K562 (cell line): Measurements from ENCODE around the gene KPNA3. TPM values are rescaled to one million over a fixed set of nuclear protein-coding genes. Genes with fewer than 3 reads are reported as not detected.

Experiments
- CREB1 ChIP-seq, 2 experiments: sonication (generic) in 1 of 2; formaldehyde crosslinking in 1 of 2; IDR thresholded peaks; 2 replicates each; pipeline versions ENCODE4 v1.6.1 to v1.8.0; 2012 to 2022; ENCODE audit warnings: inconsistent platforms in 1 of 2, mild to moderate bottlenecking in 1 of 2, missing genetic modification reagents in 1 of 2, moderate library complexity in 1 of 2
- GABPB2 ChIP-seq: fragments of 250-450 bp; sonication (Bioruptor Pico); conservative IDR thresholded peaks from 2 replicates; pipeline ENCODE4 v1.5.1; 2021; ENCODE audit warnings: mild to moderate bottlenecking
- MBD2 ChIP-seq: sonication (generic); IDR thresholded peaks from 2 replicates; pipeline ENCODE4 v1.6.1; 2016; ENCODE audit warnings: low read depth, borderline replicate concordance
- NCOA2 ChIP-seq, 2 experiments: fragments of 450-650 bp; IDR thresholded peaks; 2 replicates each; pipeline ENCODE4 v1.6.1; 2018; ENCODE audit warnings: mild to moderate bottlenecking in 2 of 2, moderate library complexity in 1 of 2; ENCODE audit not compliant: partially characterized antibody in 2 of 2
- PCBP1 ChIP-seq: fragments of 200-400 bp; formaldehyde crosslinking; IDR thresholded peaks from 2 replicates; pipeline ENCODE4 v1.6.1; 2018; ENCODE audit warnings: mild to moderate bottlenecking, low read depth, low read length; ENCODE audit not compliant: poor library complexity, severe bottlenecking
- PHB2 ChIP-seq: fragments of 450-650 bp; IDR thresholded peaks from 2 replicates; pipeline ENCODE4 v1.6.1; 2017; ENCODE audit warnings: low read depth
- POLR2A ChIP-seq: fragments of 450-650 bp; conservative IDR thresholded peaks from 2 replicates; pipeline ENCODE4 v1.6.1; 2016
- POLR2AphosphoS2 ChIP-seq: IDR thresholded peaks from 2 replicates; pipeline ENCODE4 v1.6.1; 2012; ENCODE audit warnings: low read length, improper control_type of control experiment
- RAD51 ChIP-seq: fragments of 450-650 bp; IDR thresholded peaks from 2 replicates; pipeline ENCODE4 v1.7.1; 2016; ENCODE audit warnings: low read depth, mild to moderate bottlenecking, borderline replicate concordance
- polyA plus RNA-seq, 8 experiments: library from polyadenylated mRNA; depleted of rRNA in 4 of 8; stranded (reverse) in 5 of 8; unstranded in 3 of 8; fragments of >200 nt; fragmentation: Nextera tagmentation in 2 of 8; fragmentation: Illumina TruSeq in 1 of 8; extraction: Ambion mirVana in 2 of 8; extraction: Trizol in 1 of 8; gene quantifications; 2 replicates each; pipeline versions ENCODE4 v1.2.1 to v1.2.3, GENCODE V29; 2011 to 2014; ENCODE audit warnings: inconsistent platforms in 1 of 8, missing spikeins in 1 of 8
- total RNA-seq, 7 experiments: library from RNA; depleted of rRNA in 6 of 7; stranded (reverse); fragments of >200 nt in 6 of 7; fragmentation: Illumina TruSeq in 2 of 7; extraction: Trizol in 2 of 7; gene quantifications; 2 replicates each; pipeline versions ENCODE4 v1.2.1 to v1.2.3, GENCODE V29; 2011 to 2021; ENCODE audit warnings: low replicate concordance in 1 of 7
- TF ChIP-seq, protein P1 (sequence below), 2 experiments: IDR thresholded peaks in 1 of 2; conservative IDR thresholded peaks in 1 of 2; 2 replicates each; pipeline ENCODE4 v1.6.1; 2016; ENCODE audit warnings: low read depth in 2 of 2, mild to moderate bottlenecking in 1 of 2, missing compliant biosample characterization in 1 of 2, missing genetic modification characterization in 1 of 2, moderate library complexity in 1 of 2
- TF ChIP-seq, protein P2 (sequence below): fragments of 450-650 bp; IDR thresholded peaks from 2 replicates; pipeline ENCODE4 v1.6.1; 2016; ENCODE audit warnings: missing biosample characterization, missing genetic modification characterization
- TF ChIP-seq, protein P3 (sequence below): fragments of 250-450 bp; sonication (Bioruptor Pico); IDR thresholded peaks from 2 replicates; pipeline ENCODE4 v1.4.0; 2020
- TF ChIP-seq, protein P4 (sequence below): sonication (generic); formaldehyde crosslinking; IDR thresholded peaks from 2 replicates; pipeline ENCODE4 v1.4.0; 2020; ENCODE audit warnings: mild to moderate bottlenecking, missing genetic modification reagents

KPNA3 gene
- total and polyA plus RNA-seq, 9 of the 15 experiments (the other 6 are each of a cell fraction or from before 2014, with no cell fraction given) = 8.5 to 23.4 (median 15.7) TPM

DNA sequence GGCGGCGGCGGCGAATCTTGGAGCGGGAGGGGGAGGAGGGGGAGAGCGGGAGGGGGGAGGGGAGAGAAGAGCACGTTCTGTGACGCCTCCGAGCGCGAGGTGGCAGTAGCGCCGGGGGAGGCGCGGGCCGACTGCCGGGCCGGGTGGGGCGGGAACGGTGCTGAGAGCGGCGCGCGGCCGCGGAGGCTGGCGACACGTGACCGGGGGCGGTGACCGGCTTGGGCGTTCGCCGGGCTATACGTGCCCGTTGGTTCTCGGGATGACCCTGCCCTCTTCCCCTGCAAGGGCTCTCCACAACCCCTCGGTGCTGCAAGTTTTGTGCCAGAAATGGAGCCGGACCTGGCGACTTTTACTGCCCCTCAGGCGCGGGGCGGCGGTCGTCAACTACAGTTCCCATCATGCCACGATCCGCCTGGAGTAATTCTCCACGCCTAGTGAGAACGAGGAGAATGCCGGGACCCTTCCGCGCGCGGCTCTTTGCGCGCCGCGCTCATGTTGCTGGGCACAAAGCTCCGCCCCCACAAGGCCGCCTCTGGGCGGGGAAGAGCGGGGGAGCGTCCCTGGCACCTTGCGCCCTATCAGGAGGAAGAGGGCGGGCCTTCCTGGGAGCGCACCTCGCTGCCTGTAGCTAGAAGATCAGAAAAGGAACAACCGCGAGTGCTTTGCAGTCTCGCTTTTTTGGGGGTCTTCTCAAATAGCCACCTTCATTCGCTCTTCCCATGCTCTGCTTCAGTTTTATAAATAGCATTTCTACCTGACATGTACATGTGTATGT lies at the start of gene KPNA3 (continued):
- TF ChIP-seq, protein P1, sequence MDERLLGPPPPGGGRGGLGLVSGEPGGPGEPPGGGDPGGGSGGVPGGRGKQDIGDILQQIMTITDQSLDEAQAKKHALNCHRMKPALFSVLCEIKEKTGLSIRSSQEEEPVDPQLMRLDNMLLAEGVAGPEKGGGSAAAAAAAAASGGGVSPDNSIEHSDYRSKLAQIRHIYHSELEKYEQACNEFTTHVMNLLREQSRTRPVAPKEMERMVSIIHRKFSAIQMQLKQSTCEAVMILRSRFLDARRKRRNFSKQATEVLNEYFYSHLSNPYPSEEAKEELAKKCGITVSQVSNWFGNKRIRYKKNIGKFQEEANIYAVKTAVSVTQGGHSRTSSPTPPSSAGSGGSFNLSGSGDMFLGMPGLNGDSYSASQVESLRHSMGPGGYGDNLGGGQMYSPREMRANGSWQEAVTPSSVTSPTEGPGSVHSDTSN (CRISPR knock-in tag; IDR thresholded peaks at IDR 0.05; ENCODE audit: low read depth) = no peak
- TF ChIP-seq, protein P1 (tag; conservative IDR thresholded peaks at IDR 0.05; ENCODE audit: low read depth) = no peak
- TF ChIP-seq PHB2 (no peak), PCBP1 (peak; percentile 95), CREB1 (IDR thresholded peaks at IDR 0.05) (peak; percentile 47; the same call in 1 of the 2 replicates), CREB1 (CRISPR knock-in tag; IDR thresholded peaks at IDR 0.05) (peak; percentile 62; the same call in 1 of the 2 replicates), GABPB2 (CRISPR knock-in tag) (no peak), POLR2A (peak; percentile 83), MBD2 (0 out of 2 replicates have a peak, but pooled peaks have one; percentile 24), POLR2AphosphoS2 (no peak), NCOA2 (IDR thresholded peaks at IDR 0.05; ENCODE audit: partially characterized antibody in 2 of 2) (no peak), RAD51 (peak; percentile 90)
- TF ChIP-seq, protein P2, sequence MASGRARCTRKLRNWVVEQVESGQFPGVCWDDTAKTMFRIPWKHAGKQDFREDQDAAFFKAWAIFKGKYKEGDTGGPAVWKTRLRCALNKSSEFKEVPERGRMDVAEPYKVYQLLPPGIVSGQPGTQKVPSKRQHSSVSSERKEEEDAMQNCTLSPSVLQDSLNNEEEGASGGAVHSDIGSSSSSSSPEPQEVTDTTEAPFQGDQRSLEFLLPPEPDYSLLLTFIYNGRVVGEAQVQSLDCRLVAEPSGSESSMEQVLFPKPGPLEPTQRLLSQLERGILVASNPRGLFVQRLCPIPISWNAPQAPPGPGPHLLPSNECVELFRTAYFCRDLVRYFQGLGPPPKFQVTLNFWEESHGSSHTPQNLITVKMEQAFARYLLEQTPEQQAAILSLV (tag) = no peak
- TF ChIP-seq, protein P3, sequence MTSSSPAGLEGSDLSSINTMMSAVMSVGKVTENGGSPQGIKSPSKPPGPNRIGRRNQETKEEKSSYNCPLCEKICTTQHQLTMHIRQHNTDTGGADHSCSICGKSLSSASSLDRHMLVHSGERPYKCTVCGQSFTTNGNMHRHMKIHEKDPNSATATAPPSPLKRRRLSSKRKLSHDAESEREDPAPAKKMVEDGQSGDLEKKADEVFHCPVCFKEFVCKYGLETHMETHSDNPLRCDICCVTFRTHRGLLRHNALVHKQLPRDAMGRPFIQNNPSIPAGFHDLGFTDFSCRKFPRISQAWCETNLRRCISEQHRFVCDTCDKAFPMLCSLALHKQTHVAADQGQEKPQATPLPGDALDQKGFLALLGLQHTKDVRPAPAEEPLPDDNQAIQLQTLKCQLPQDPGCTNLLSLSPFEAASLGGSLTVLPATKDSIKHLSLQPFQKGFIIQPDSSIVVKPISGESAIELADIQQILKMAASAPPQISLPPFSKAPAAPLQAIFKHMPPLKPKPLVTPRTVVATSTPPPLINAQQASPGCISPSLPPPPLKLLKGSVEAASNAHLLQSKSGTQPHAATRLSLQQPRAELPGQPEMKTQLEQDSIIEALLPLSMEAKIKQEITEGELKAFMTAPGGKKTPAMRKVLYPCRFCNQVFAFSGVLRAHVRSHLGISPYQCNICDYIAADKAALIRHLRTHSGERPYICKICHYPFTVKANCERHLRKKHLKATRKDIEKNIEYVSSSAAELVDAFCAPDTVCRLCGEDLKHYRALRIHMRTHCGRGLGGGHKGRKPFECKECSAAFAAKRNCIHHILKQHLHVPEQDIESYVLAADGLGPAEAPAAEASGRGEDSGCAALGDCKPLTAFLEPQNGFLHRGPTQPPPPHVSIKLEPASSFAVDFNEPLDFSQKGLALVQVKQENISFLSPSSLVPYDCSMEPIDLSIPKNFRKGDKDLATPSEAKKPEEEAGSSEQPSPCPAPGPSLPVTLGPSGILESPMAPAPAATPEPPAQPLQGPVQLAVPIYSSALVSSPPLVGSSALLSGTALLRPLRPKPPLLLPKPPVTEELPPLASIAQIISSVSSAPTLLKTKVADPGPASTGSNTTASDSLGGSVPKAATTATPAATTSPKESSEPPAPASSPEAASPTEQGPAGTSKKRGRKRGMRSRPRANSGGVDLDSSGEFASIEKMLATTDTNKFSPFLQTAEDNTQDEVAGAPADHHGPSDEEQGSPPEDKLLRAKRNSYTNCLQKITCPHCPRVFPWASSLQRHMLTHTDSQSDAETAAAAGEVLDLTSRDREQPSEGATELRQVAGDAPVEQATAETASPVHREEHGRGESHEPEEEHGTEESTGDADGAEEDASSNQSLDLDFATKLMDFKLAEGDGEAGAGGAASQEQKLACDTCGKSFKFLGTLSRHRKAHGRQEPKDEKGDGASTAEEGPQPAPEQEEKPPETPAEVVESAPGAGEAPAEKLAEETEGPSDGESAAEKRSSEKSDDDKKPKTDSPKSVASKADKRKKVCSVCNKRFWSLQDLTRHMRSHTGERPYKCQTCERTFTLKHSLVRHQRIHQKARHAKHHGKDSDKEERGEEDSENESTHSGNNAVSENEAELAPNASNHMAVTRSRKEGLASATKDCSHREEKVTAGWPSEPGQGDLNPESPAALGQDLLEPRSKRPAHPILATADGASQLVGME = no peak
- TF ChIP-seq, protein P4, sequence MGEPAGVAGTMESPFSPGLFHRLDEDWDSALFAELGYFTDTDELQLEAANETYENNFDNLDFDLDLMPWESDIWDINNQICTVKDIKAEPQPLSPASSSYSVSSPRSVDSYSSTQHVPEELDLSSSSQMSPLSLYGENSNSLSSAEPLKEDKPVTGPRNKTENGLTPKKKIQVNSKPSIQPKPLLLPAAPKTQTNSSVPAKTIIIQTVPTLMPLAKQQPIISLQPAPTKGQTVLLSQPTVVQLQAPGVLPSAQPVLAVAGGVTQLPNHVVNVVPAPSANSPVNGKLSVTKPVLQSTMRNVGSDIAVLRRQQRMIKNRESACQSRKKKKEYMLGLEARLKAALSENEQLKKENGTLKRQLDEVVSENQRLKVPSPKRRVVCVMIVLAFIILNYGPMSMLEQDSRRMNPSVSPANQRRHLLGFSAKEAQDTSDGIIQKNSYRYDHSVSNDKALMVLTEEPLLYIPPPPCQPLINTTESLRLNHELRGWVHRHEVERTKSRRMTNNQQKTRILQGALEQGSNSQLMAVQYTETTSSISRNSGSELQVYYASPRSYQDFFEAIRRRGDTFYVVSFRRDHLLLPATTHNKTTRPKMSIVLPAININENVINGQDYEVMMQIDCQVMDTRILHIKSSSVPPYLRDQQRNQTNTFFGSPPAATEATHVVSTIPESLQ = no peak
